WERI-Rb-1 (cell line): ENCODE results near the gene UCK1.
A peak's percentile ranks its signal among the peaks of the same experiment; 100 is the strongest.

ENCODE experiments used
- DNase-seq: peaks from one replicate; pipeline ENCODE4 v3.0.0-alpha.2; 2020
- H3K27ac ChIP-seq: fragments of 250-450 bp; sonication (Bioruptor Pico); 2 replicates; pipeline ENCODE4 v1.5.1; 2020; ENCODE audit warnings: mild to moderate bottlenecking, moderate library complexity
- H3K27me3 ChIP-seq: fragments of 250-450 bp; sonication (Bioruptor Pico); 2 replicates; pipeline ENCODE4 v1.5.1; 2021; ENCODE audit warnings: mild to moderate bottlenecking, low read depth, moderate library complexity; ENCODE audit not compliant: insufficient read depth, severe bottlenecking
- H3K36me3 ChIP-seq: fragments of 250-450 bp; sonication (Bioruptor Pico); 2 replicates; pipeline ENCODE4 v1.5.1; 2020; ENCODE audit warnings: mild to moderate bottlenecking, moderate library complexity
- H3K4me3 ChIP-seq: 2 replicates; pipeline ENCODE4 v1.5.1; 2011; ENCODE audit warnings: low read depth, mild to moderate bottlenecking, control low read depth, low read length
- H3K9me3 ChIP-seq: fragments of 250-450 bp; sonication (Bioruptor Pico); 2 replicates; pipeline ENCODE4 v1.5.1; 2021; ENCODE audit warnings: mild to moderate bottlenecking, moderate library complexity; ENCODE audit not compliant: severe bottlenecking
- CTCF ChIP-seq: IDR thresholded peaks from 2 replicates; pipeline ENCODE4 v1.5.1; 2011; ENCODE audit warnings: low read depth, mild to moderate bottlenecking, control low read depth, inconsistent platforms, low read length

Gene UCK1

GRCh38 chr9:131475956-131476776 lies 54.9 kb downstream of the UCK1 start:
- Histone ChIP-seq H3K27ac (no peak overlapping the region), H3K27me3 (no peaks in the 10 kb centered on the region), H3K36me3 (peaks cover 99% of the 10 kb centered on the region), H3K4me3 (no peak overlapping the region), H3K9me3 (no peaks in the 10 kb centered on the region)
- peak; percentile 39 for DNase-seq
- peak; percentile 66 for TF ChIP-seq CTCF

- H3K4me3 ChIP-seq: no peak overlapping the region
- no peak overlapping the region for H3K27ac ChIP-seq
- H3K27me3 ChIP-seq: no peaks in the 10 kb centered on the region
- peaks cover 100% of the 10 kb centered on the region for H3K36me3 ChIP-seq
- no peaks in the 10 kb centered on the region for H3K9me3 ChIP-seq
- no peak for TF ChIP-seq CTCF
- no peak for DNase-seq
These were observed 55.7 kb downstream of the UCK1 start for GRCh38 chr9:131475111-131475955.

- H3K36me3 ChIP-seq: peaks cover 100% of the 10 kb centered on the region
- DNase-seq: no peak
These were observed 56.4 kb downstream of the UCK1 start for GRCh38 chr9:131474711-131475110.

GRCh38 chr9:131473891-131474290 lies 57.2 kb downstream of the UCK1 start:
- Histone ChIP-seq H3K36me3 (peaks cover 100% of the 10 kb centered on the region), H3K27me3 (no peaks in the 10 kb centered on the region), H3K9me3 (no peaks in the 10 kb centered on the region), H3K4me3 (no peak overlapping the region), H3K27ac (no peak overlapping the region; the same call in 1 of the 2 replicates)
- TF ChIP-seq CTCF: no peak
- no peak for DNase-seq

More at GRCh38 chr9:131474711-131475110, 56.4 kb downstream of the UCK1 start:
- no peaks in the 10 kb centered on the region for H3K9me3 ChIP-seq
- TF ChIP-seq CTCF: no peak
- no peak overlapping the region for H3K4me3 ChIP-seq
- H3K27ac ChIP-seq: no peak overlapping the region
- no peaks in the 10 kb centered on the region for H3K27me3 ChIP-seq
